ENCODE results near the gene WDHD1. TPM values are rescaled to one million over a fixed set of nuclear protein-coding genes. Genes with fewer than 3 reads are reported as not detected.

WDHD1 gene, protein sequence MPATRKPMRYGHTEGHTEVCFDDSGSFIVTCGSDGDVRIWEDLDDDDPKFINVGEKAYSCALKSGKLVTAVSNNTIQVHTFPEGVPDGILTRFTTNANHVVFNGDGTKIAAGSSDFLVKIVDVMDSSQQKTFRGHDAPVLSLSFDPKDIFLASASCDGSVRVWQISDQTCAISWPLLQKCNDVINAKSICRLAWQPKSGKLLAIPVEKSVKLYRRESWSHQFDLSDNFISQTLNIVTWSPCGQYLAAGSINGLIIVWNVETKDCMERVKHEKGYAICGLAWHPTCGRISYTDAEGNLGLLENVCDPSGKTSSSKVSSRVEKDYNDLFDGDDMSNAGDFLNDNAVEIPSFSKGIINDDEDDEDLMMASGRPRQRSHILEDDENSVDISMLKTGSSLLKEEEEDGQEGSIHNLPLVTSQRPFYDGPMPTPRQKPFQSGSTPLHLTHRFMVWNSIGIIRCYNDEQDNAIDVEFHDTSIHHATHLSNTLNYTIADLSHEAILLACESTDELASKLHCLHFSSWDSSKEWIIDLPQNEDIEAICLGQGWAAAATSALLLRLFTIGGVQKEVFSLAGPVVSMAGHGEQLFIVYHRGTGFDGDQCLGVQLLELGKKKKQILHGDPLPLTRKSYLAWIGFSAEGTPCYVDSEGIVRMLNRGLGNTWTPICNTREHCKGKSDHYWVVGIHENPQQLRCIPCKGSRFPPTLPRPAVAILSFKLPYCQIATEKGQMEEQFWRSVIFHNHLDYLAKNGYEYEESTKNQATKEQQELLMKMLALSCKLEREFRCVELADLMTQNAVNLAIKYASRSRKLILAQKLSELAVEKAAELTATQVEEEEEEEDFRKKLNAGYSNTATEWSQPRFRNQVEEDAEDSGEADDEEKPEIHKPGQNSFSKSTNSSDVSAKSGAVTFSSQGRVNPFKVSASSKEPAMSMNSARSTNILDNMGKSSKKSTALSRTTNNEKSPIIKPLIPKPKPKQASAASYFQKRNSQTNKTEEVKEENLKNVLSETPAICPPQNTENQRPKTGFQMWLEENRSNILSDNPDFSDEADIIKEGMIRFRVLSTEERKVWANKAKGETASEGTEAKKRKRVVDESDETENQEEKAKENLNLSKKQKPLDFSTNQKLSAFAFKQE
- total RNA-seq = 8.7 and 10.0 TPM in 2 replicates

DNA sequence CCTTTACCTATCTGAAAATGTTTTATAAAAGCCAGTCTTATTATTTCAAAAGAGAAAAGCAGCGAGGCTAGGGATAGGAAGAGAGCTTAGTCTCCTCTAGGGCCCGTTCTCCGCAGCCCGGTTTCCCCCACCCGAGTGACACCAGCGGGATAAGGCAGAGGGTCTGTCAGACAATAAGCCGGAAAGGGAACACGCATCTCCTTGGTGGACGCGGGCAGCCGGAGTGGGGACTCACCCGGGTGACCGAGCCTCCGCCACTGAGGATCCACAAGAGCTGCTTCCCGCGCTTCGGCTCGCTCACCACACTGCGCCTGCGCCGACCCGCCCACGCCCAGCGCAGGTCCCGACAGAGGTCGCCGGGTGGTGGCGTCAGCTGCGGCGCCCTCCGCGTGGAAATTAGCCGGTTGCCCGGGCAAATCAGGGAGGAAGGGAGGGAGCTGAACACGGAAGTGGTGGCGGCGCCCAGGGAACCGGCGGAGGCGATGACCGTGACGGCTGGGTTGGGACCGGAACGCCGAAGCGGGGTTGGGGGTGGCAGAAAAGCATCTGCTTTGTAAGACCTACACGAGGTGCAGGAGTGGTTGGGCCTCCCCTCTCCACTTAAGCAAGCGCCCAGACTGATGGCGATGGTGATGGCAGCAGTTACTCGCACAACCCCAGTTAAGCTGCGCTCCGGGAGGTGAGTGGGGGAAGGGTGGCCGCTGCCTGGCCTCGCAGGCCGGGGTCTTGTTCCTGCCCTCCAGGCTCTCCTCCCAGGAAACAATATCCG lies at the start of gene WDHD1, which contains the start of gene SOCS4:
WDHD1 (minus strand) TSS at position 307 of the 769 bp plus-strand sequence. CDS start 312 bp downstream, outside the sequence.
SOCS4 (plus strand) TSS at position 444 of the 769 bp plus-strand sequence. CDS start 15,806 bp downstream, outside the sequence.
- H3K27me3 ChIP-seq (ENCODE audit: control insufficient read depth, insufficient read depth, low read length) = no peaks in the 10 kb centered on the region

DNA sequence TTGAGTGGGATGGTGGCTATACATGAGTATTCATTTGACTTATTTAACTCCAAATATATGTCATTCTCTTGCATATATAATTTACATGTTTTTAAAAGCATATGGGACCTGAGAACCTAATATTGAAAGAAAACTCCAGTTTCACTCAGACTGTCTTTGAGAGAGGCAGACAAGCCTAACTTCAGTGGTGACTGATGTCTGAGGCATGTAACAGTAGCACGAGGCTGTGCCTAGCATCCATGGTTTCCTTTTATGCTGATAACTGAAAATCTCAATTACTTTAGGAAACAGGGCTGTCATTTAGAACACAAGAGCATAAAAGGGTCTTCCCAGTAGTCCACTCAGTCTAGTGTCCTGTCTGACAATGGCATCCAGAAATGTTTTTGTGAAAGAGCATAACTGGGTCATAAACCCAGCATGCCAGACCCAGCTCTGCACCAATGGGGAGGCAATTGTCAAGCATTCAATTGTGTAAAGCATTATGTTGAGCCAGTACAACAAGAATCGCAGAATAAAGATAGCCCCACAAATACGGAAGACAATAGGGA lies 48.8 kb upstream of the WDHD1 start:
- FAIRE-seq (no peak), DNase-seq (ENCODE audit: low read depth) (no peak)
- TF ChIP-seq, protein P1, sequence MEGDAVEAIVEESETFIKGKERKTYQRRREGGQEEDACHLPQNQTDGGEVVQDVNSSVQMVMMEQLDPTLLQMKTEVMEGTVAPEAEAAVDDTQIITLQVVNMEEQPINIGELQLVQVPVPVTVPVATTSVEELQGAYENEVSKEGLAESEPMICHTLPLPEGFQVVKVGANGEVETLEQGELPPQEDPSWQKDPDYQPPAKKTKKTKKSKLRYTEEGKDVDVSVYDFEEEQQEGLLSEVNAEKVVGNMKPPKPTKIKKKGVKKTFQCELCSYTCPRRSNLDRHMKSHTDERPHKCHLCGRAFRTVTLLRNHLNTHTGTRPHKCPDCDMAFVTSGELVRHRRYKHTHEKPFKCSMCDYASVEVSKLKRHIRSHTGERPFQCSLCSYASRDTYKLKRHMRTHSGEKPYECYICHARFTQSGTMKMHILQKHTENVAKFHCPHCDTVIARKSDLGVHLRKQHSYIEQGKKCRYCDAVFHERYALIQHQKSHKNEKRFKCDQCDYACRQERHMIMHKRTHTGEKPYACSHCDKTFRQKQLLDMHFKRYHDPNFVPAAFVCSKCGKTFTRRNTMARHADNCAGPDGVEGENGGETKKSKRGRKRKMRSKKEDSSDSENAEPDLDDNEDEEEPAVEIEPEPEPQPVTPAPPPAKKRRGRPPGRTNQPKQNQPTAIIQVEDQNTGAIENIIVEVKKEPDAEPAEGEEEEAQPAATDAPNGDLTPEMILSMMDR (IDR thresholded peaks at IDR 0.05; ENCODE audit: insufficient read depth, low read length, severe bottlenecking) = no peak
- Histone ChIP-seq H3K27me3 (ENCODE audit: control insufficient read depth, insufficient read depth, low read length) (no peaks in the 10 kb centered on the region), H3K36me3 (ENCODE audit: control insufficient read depth, insufficient read depth, low read length) (no peaks in the 10 kb centered on the region), H3K4me3 (ENCODE audit: low read depth, low read length) (no peak overlapping the region)

More for the DNA sequence above, at the start of gene WDHD1, which contains the start of gene SOCS4:
- peak; percentile 87 for DNase-seq (ENCODE audit: low read depth)
- H3K36me3 ChIP-seq (ENCODE audit: control insufficient read depth, insufficient read depth, low read length) = no peaks in the 10 kb centered on the region
- TF ChIP-seq, protein P1 (IDR thresholded peaks at IDR 0.05; ENCODE audit: insufficient read depth, low read length, severe bottlenecking) = no peak
- H3K4me3 ChIP-seq (ENCODE audit: low read depth, low read length) = peak within 1 kb of the TSS; percentile 70
- no peak for FAIRE-seq

DNA sequence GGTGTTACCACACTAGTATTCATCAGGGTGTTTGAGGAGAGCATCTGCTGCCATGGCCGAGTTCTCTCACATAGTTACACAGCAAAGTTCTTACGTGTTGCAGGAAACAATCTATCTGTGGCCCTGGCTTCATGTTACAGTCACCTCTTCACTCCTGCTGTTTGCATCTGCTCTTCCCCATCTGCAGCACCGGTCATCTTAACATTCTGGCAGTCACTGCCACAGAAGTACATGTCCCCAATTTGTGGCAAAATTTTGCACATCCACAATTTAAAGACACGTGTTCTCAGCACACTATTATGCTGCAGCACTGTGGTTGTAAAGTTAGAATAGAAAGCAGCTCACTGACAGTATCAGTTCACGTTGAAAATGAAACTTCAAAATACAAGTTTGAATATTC lies 47.8 kb upstream of the WDHD1 start:
- no peak for DNase-seq (ENCODE audit: low read depth)
- FAIRE-seq = no peak
- no peaks in the 10 kb centered on the region for H3K36me3 ChIP-seq (ENCODE audit: control insufficient read depth, insufficient read depth, low read length)
- no peaks in the 10 kb centered on the region for H3K27me3 ChIP-seq (ENCODE audit: control insufficient read depth, insufficient read depth, low read length)
- TF ChIP-seq, protein P1 (IDR thresholded peaks at IDR 0.05; ENCODE audit: insufficient read depth, low read length, severe bottlenecking) = no peak
- H3K4me3 ChIP-seq (ENCODE audit: low read depth, low read length) = no peak overlapping the region

DNA sequence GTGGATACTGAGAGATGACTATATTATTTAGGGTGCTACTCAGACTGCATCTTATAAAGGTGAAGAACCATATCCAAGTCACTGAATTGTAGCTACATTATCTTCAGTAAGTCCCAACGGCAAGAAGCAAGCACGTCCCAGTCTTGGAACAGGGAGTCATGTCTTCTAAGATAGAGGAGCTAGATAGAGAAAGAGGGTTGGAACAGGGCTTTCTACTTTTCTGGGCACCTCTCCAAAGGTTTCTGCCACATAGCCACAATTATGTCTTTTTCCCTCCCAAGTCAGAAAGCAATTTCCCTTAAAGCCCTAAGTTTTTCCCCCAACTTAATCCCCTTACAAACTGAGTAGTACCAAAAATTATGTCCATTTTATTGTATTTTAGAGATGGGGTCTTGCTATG lies 47.0 kb upstream of the WDHD1 start:
- no peak overlapping the region for H3K4me3 ChIP-seq (ENCODE audit: low read depth, low read length)
- TF ChIP-seq, protein P1 (IDR thresholded peaks at IDR 0.05; ENCODE audit: insufficient read depth, low read length, severe bottlenecking) = no peak
- DNase-seq (ENCODE audit: low read depth) = no peak
- no peak for FAIRE-seq
- no peaks in the 10 kb centered on the region for H3K36me3 ChIP-seq (ENCODE audit: control insufficient read depth, insufficient read depth, low read length)
- H3K27me3 ChIP-seq (ENCODE audit: control insufficient read depth, insufficient read depth, low read length) = no peaks in the 10 kb centered on the region

All from bronchial epithelial cell (primary cell).